Right kidney (tissue), 9 donors: ENCODE data around the gene SHH.

Source experiments
- DNase-seq: peaks from one replicate; pipeline ENCODE4 v3.0.0-alpha.2; 2016
- long read RNA-seq, 8 donors: transcript quantifications; one replicate each; lab custom pipeline, GENCODE V29; 2026

Gene SHH
- long read RNA-seq, donor 1, result 0 reads
- long read RNA-seq, donor 2, result 0 reads
- long read RNA-seq, donor 3, result 0 reads
- long read RNA-seq, donor 4, result 0 reads
- long read RNA-seq, donor 5, partial matches to known transcripts, result 0 of 1 reads
- long read RNA-seq, donor 5, other reads (novel, unspliced or antisense), result 0 of 1 reads
- long read RNA-seq, donor 6, result 0 reads
- long read RNA-seq, donor 7, full-length matches to known transcripts, result 1 of 1 reads
- long read RNA-seq, donor 7, partial matches to known transcripts, result 0 of 1 reads
- long read RNA-seq, donor 7, other reads (novel, unspliced or antisense), result 0 of 1 reads
- long read RNA-seq, donor 8, full-length matches to known transcripts, result 1 of 1 reads
- long read RNA-seq, donor 8, partial matches to known transcripts, result 0 of 1 reads
- long read RNA-seq, donor 8, other reads (novel, unspliced or antisense), result 0 of 1 reads

DNA sequence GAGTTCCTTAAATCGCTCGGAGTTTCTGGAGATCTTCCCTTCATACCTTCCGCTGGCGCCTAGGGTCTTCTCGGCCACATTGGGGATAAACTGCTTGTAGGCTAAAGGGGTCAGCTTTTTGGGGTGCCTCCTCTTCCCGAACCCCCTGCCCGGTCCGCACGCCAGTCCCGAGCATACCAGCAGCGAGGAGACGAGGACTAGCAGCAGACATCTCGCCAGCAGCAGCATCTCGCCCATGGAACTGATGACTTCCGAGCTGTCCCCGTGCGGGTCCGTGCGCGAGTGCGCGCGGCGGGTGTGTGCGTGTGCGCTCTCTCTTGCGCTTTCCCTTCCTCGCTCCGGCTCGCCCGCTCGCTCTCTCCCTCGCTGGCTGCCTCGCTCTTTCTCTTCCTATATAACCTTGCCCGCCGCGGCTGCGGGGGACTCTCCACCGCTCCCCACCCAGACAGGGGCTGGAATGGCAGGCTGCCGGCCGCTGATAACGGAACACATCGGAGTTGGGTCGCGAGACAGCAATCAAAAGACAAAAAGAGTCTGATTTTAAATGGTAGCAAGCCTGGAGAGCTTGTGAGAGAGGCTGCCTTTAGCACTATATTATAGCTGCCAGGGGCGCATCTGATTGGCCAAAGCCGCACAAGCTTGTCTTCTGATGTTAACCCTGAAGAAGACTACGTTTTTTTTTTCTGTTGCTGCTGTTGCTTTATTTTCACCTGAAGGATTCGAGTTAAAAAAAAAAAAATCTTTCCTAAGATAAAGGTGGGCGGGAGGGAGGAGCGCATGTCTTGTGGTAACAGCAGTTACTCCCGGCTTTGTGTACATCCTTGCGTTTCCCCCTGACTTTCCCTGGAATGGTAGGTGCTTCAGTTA is at the start of gene SHH:
Gene SHH (minus strand): TSS at position 569 of the 867 bp plus-strand sequence. CDS start 341 bp downstream, at position 228.
- peak; percentile 61 for DNase-seq

DNA sequence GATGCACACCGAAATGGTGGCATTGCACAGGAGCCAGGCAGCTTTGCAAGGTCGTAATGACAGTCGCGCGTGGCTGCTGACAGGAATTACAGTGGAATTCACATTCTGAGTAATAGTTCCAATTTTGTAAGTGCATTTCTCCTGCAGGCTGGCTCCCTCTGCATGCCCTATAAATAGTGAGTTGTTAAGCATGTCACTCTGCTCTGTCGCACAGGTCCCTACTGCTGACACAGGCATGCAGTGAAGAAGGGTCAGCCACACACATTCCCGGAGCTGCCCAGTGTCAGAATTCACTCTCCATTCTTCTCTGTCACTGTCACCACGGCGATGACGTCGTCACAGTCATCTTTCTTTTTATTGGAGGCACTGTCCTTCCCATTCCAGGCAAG is 49.2 kb upstream of the SHH start:
- no peak for DNase-seq

DNA sequence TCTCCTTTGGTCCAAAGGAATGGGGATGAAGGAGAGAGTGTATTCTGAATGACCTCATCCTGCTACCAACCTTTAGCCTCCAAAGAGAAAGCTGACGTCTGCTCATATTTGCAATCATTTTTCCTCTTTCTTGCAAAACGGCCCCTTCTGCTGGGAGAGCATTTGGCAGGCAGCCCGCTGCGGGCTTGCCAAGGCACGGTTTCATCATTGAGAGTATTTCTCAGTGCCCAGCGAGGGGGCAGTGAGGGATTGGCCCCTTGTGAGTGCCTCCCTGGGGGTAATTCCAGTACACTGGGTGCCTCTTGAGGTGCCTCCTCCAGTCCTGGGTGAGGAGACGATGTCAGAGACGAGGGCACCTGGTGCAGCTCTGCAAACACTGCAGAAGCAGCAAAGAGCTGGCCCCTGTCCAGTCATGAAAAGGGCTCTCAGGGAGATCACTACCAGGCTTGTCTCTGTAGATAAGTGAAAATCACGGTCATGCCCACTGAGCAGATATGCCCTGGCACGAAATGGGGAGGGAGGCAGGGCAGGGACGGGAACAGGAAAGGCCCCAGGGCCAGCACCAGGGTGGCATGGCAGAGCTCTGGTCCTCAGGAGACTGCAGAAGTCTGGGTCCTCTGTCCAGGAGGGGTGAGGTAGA is 48.7 kb upstream of the SHH start:
- no peak for DNase-seq

DNA sequence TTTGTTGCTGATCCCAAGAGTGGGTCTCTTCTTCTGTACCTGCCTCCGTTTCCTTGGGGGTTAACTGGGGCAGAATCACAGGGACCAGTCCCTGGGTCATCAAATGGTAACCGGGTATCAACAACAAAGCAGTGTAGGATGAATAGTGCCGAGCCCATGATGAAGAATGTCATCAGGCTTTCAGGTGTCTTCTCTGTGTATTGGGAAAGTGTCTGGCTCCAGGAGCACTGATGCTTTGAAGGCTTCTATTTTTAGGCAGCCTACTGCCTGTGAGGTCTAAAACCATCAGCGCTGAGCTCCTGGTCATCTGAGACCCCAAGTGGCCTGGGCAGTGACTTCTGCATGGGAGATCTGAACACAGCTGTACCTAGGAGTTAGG is 48.2 kb upstream of the SHH start:
- no peak for DNase-seq

DNA sequence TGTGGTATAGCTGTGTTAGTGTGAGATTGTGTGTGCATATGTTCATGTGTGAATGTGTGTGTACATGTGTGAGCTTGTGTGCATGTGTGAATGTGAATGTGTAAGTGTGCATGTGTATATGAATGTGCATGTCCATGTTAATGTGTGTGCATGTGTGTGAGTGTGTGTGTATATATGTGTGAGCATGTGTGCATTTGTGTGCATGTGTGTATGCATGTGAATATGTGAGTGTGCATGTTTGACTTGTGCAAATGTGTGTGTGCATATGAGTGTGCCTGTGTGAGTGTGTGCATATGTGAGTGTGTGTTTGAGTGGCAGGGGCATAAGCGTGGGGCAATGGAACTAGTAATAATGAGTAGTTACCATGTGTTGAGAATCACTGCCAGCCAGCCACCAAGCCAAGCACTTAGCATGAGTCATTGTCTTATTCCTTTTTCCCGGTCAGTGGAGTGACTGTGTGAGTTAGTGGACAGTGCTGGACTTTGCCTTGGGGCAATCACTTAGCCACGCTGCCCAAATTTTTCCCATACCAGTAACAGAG is 46.3 kb upstream of the SHH start:
- DNase-seq, result no peak

DNA sequence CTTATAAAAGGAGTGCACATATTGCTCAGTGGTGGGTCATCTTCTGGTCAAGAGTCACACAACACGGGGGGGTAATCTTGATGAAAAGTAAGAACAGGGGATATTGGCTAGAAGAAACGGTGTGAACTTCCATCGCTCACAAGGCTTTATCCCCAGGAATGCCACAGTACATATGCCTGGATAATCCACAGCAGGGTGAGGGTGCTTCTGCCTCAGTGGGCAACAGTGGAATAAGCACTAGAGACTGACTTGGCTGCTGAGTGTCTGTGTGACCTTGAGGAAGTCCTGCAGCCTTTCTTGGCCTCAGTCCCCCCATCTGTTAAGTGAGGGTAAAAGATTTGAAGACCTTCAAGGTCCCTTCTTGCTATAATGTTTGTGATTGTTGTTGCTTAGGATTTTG is 44.9 kb upstream of the SHH start:
- DNase-seq, result no peak

GRCh38 chr7:155856656-155857055 is 44.4 kb upstream of the SHH start:
- DNase-seq, result no peak

DNA sequence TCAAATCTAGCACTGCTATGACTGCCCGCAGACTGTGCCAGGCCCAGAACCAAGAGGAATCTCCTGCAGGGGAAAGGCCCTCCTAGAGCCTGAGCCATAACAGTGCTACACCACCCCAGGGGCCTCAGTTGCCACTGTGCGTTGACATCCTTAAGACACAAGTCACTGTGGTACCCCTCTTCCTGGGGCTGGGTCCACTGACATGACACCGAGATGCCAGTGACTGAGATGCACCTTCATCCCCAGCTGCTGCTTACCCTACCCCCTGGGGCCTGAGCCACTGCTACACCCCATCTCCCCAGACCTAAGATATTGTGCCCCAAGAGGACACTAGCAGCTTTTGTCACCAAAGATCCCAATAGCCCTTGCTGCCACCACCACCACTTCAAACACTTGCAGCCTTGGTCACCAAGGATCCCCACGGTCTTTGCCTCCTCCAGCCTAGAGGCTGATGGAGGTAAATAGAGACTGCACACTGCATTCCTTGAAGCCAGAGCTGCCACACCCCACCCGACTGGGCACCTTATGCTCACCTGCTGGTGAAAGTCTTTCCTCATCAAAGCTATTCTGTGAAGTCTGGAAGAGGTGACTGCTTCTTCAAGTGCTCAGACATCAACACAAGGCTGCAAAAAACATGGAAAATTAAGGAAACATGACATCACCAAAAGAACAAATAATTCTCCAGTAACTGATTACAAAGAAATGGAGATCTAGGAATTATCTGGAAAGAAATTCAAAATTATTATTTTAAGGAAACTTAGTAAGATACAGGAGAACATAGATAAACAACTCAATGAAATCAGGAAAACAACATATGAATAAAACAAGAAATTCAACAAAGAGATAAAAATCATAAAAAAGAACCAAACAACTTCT is 40.4 kb upstream of the SHH start:
- DNase-seq, result no peak

DNA sequence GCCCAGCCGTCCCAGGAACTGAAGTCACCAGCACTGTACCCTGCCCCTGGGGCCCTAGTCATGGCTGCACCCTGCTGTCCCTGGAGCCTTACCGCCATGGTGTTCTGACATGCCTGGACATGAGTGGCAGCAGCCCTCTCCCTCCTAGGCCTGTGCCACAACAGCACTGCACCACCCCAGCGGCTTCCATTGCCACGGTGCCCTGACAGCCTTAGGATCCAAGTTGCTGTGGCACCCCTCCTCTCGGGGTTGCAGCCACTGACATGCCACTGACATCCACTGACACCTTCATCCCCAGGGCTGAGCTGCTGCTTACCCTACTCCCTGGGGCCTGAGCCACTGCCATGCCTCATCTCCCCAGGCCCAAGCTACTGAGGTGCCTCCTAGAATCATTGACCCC is 39.6 kb upstream of the SHH start:
- no peak for DNase-seq

- no peak for DNase-seq
Measured at GRCh38 chr7:155850766-155851678, 38.8 kb upstream of the SHH start.

- DNase-seq, result no peak
Measured at GRCh38 chr7:155850001-155850436, 37.8 kb upstream of the SHH start.

DNA sequence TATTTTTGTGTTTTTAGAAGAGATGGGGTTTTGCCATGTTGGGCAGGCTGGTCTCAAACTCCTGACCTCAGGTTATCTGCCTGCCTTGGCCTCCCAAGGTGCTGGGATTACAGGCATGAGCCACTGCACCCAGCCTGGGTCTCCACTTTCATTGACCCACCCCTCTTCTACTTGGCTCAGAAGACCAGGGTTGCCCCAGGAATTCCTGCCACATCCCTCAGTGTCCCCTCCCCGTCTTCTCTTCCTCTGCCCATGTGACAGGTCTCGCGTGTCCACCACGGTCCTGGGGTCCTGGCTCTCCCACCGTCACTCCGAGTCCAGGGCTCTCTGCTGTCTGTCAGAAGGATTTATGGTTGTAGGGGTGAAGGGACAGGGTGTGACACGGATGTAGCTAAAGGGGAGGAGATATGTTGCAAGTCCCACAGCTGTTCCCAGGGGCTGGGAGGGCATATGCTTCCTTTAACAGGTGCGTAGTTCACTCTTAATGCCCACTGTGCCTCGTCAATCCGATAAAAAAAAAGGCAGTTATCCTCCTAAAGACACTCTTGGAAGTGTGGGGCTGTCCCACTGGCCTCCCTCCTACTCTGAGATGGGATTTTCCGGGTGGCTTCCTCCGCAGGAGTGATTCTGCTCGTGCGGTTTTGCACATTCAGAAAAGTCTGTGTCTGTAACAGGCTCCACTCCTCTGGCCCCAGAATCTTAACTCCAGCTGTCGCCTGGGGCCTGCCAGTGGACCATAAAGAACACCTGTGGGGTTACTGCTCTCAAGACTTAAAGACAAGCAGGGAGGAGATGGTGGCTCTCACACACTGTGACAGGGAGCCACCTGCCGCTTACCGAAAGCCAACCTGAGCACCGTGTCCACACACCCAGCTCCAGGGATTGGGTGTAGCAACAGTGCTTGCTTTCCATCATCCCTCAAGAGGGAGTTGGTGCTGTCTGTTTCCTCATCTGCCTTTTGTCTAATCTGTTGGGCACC is 36.7 kb upstream of the SHH start:
- DNase-seq, result no peak

DNA sequence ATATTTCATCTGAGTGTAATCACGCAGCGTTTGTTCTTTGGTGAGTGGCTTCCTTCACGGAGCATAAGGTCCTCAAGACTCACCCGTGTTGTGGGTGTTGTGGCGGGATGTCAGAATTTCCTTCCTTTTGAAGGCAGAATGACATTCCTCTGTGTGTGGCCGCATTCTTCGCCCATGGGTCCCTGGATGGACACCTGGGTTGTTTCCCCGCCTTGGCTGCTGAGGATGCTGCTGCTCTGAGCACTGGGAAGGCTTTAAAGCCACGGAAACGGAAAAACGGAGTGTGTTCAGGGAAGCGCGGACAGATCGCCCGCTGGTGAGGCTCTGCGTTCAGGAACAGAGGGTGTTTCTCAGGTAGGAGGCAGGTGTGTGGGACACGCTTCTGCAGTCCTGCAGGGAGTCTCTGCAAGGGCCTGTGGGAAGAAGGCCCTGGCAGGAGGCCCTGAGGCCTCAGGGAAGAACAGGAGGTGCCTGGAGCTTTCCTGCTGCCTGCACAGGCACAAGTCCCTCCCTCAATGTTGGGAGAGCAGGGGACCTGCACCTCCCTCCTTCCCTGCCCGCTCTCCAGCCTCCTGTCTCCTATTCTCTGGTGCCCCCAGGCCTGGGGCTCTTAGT is 35.7 kb upstream of the SHH start:
- no peak for DNase-seq

DNA sequence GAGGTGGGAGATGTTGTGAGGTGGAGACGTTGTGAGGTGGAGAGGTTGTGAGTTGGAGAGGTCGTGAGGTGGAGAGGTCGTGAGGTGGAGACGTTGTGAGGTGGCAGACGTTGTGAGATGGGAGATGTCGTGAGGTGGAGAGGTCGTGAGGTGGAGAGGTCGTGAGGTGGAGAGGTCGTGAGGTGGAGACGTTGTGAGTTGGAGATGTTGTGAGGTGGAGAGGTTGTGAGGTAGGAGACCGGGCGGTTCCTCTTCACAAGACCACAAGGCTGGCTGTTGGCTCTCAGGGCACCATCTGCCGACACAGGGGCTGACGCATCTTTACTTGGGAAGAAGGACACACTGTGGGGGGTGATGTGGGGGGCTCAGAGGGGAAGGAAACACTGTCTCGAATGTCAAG is 34.7 kb upstream of the SHH start:
- no peak for DNase-seq

DNA sequence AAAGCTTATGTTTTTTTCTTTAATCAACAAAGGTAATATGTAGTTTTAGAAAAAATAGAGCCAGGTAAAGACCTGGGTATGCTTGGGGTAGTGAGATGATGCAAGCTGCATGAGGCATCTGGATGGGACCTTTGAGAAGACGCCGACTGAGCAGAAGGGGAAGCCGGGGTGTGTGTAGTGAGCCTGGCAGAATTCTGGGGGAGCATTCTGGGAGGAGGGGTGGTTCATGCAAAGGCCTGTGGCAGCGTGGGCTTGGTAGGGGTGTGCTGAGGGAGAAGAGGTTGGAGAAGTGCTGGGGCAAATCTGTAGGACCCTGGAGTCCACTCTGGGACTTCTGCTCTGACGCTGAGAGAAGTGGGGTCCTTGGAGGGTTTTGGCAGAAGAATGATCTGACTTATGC is 33.9 kb upstream of the SHH start:
- DNase-seq, result no peak

DNA sequence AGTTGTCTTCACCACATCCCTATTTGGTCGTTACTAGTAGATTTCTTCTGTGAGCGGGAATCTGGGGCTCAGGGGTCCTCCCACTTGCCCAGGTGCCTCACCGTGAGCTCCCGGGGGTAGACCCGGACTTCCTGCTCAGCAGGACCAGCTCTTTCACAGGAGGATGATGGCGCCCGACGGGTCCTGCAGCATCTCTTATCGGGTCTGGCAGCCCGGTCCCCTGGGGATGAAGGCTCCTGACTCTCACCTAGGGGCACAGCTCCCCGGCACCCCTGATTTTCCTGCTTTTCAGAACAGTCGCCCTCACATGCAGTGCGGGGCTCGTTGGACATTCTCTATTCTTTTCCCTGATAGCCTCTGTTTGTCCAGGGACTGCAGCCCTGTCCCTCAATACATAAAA is 33.0 kb upstream of the SHH start:
- DNase-seq, result no peak

DNA sequence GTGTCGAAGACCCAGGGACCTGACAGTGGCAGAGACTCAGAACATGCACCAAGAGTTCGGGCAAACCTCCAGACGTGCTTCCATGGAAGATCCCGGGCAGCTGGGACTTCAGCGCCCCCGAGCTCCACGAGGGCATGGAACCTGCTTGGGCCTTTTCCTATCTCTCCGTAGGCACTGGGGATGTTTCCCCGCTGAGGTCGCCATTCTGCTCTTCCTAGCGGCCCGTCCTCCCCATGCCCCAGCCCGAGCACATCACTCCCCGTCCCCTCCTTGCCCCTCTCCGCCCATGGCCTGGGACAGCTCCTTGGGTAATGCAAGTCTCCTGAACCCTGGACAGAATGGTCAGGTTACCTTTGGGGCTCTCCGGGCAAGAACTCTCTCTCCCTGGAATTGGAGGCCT is 32.3 kb upstream of the SHH start:
- DNase-seq, result no peak

DNA sequence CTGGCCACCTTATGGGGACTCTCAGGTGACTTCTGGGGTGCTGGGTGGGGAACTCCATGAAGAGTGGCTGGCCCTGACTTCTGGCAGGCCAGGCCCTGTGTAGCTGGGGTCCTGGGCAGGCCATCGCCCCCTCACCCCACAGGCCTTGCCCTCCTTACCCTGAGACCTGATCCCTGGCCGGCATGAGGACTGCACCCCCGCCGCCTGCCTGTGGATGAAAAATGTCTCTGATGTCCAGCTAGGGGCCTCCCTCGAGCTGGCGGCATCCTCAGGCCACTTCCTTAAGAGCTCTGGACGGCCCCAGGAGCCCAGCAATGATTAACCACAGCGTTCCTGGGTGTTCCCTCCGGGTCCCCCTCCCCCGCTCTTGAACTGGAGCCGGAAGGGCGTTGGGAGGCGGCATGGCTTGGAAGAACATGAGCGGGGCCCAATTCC is 31.8 kb upstream of the SHH start:
- peak; percentile 45 for DNase-seq
